CD4-positive, CD25-positive, alpha-beta regulatory T cell (primary cell): ENCODE data around the gene CNDP1. TPM values are rescaled to one million over a fixed set of nuclear protein-coding genes. Genes with fewer than 3 reads are reported as not detected.

Experiments
- ATAC-seq, 2 donors: fragments of 150-1000 bp; cut with Tn5 transposase; one replicate each; pipeline ENCODE4 v1.10.0; 2021; ENCODE audit warnings: low read depth in 2 of 2, moderate number of reproducible peaks in 2 of 2, moderate library complexity in 1 of 2
- DNase-seq, 3 donors: peaks; one replicate each; pipeline versions ENCODE4 v3.0.0 to v3.0.0-alpha.2; 2012 to 2022; ENCODE audit warnings: mixed read lengths in 1 of 3
- H3K27ac ChIP-seq: one replicate; pipeline ENCODE4 v1.7.0; 2013; ENCODE audit warnings: mild to moderate bottlenecking, low read length; ENCODE audit not compliant: insufficient read depth, poor library complexity, severe bottlenecking
- H3K27me3 ChIP-seq: one replicate; pipeline ENCODE4 v1.7.0; 2013; ENCODE audit warnings: low read length; ENCODE audit not compliant: control insufficient read depth, insufficient read depth
- H3K36me3 ChIP-seq: one replicate; pipeline ENCODE4 v1.7.0; 2013; ENCODE audit warnings: mild to moderate bottlenecking, low read length, moderate library complexity; ENCODE audit not compliant: control insufficient read depth, insufficient read depth
- H3K4me1 ChIP-seq: 2 replicates; pipeline ENCODE4 v1.7.0; 2013; ENCODE audit warnings: mild to moderate bottlenecking, low read length; ENCODE audit not compliant: insufficient read depth, control insufficient read depth, poor library complexity, severe bottlenecking
- H3K4me3 ChIP-seq: one replicate; pipeline ENCODE4 v1.7.0; 2013; ENCODE audit warnings: low read depth, mild to moderate bottlenecking, low read length, moderate library complexity
- H3K9me3 ChIP-seq, 2 experiments: 1 replicate in 1 of 2; 2 replicates in 1 of 2; pipeline ENCODE4 v1.7.0; 2013; ENCODE audit warnings: low read length in 2 of 2, mild to moderate bottlenecking in 1 of 2, moderate library complexity in 1 of 2; ENCODE audit not compliant: control insufficient read depth in 2 of 2
- H3K27ac Mint-ChIP-seq, 3 donors: one replicate each; pipeline ENCODE4 v1.8.0; 2020 to 2022; ENCODE audit warnings: mild to moderate bottlenecking in 3 of 3, mixed read lengths in 3 of 3, moderate library complexity in 2 of 3
- H3K27me3 Mint-ChIP-seq: one replicate; pipeline ENCODE4 v1.8.0; 2022; ENCODE audit warnings: mild to moderate bottlenecking, mixed read lengths
- H3K36me3 Mint-ChIP-seq: one replicate; pipeline ENCODE4 v1.8.0; 2020; ENCODE audit warnings: mixed read lengths
- H3K4me1 Mint-ChIP-seq, 4 donors: one replicate each; pipeline ENCODE4 v1.8.0; 2020 to 2022; ENCODE audit warnings: mixed read lengths in 4 of 4, mild to moderate bottlenecking in 1 of 4
- H3K4me3 Mint-ChIP-seq, 4 donors: one replicate each; pipeline ENCODE4 v1.8.0; 2020 to 2022; ENCODE audit warnings: mild to moderate bottlenecking in 4 of 4, mixed read lengths in 4 of 4, moderate library complexity in 3 of 4
- H3K9me3 Mint-ChIP-seq, 7 donors: one replicate each; pipeline ENCODE4 v1.8.0; 2020 to 2022; ENCODE audit warnings: mixed read lengths in 7 of 7, mild to moderate bottlenecking in 3 of 7, moderate library complexity in 2 of 7
- polyA plus RNA-seq, 4 donors: library from polyadenylated mRNA; unstranded; fragments of 300-500 nt; fragmentation: Illumina TruSeq; gene quantifications; one replicate each; pipeline ENCODE4 v1.2.3, GENCODE V29; 2021
- total RNA-seq: library from RNA; stranded (reverse); gene quantifications from one replicate; pipeline ENCODE4 v1.2.3, GENCODE V29; 2022

CNDP1 gene
- total and polyA plus RNA-seq, 5 donors from 2014 or later, result 0.15 TPM; not detected in 4

- no peak for ATAC-seq
- H3K4me1 Mint-ChIP-seq, result peaks cover 0 to 4% (median 2%) of the 10 kb centered on the region in 4 donors
- no peaks in the 10 kb centered on the region for H3K27me3 Mint-ChIP-seq
- Histone ChIP-seq H3K9me3 (no peaks in the 10 kb centered on the region), H3K36me3 (peaks cover 94% of the 10 kb centered on the region), H3K27me3 (no peaks in the 10 kb centered on the region), H3K27ac (no peak overlapping the region), H3K4me1 (no peaks in the 10 kb centered on the region), H3K4me3 (no peak overlapping the region)
- no peaks in the 10 kb centered on the region for H3K9me3 Mint-ChIP-seq
- H3K27ac Mint-ChIP-seq, result no peak overlapping the region
- H3K4me3 Mint-ChIP-seq, result no peak overlapping the region
- DNase-seq, result no peak
- peaks cover 42% of the 10 kb centered on the region for H3K36me3 Mint-ChIP-seq
Measured at GRCh38 chr18:74512321-74513053, 21.8 kb upstream of the CNDP1 start.

- H3K27me3 Mint-ChIP-seq, result no peaks in the 10 kb centered on the region
- no peak overlapping the region for H3K4me3 ChIP-seq
- H3K4me1 Mint-ChIP-seq, result no peaks in the 10 kb centered on the region
- no peaks in the 10 kb centered on the region for H3K9me3 Mint-ChIP-seq
- no peaks in the 10 kb centered on the region for H3K4me1 ChIP-seq
- no peaks in the 10 kb centered on the region for H3K27me3 ChIP-seq
- H3K27ac Mint-ChIP-seq, result no peak overlapping the region
- H3K4me3 Mint-ChIP-seq, result no peak overlapping the region
- H3K9me3 ChIP-seq, result no peaks in the 10 kb centered on the region
- H3K36me3 Mint-ChIP-seq, result peaks cover 38% of the 10 kb centered on the region
- H3K36me3 ChIP-seq, result peaks cover 89% of the 10 kb centered on the region
- H3K27ac ChIP-seq, result no peak overlapping the region
- ATAC-seq, result no peak
- no peak for DNase-seq
Measured at GRCh38 chr18:74513149-74513882, 21.0 kb upstream of the CNDP1 start.

GRCh38 chr18:74513883-74514205 lies 20.5 kb upstream of the CNDP1 start:
- no peak overlapping the region for H3K4me3 Mint-ChIP-seq
- H3K4me1 Mint-ChIP-seq, result no peaks in the 10 kb centered on the region
- H3K9me3 ChIP-seq, result no peaks in the 10 kb centered on the region
- H3K4me1 ChIP-seq, result no peaks in the 10 kb centered on the region
- H3K27ac Mint-ChIP-seq, result no peak overlapping the region
- H3K27ac ChIP-seq, result no peak overlapping the region
- no peaks in the 10 kb centered on the region for H3K27me3 Mint-ChIP-seq
- peaks cover 89% of the 10 kb centered on the region for H3K36me3 ChIP-seq
- no peaks in the 10 kb centered on the region for H3K27me3 ChIP-seq
- ATAC-seq (no peak), DNase-seq (no peak)
- peaks cover 41% of the 10 kb centered on the region for H3K36me3 Mint-ChIP-seq
- no peak overlapping the region for H3K4me3 ChIP-seq
- no peaks in the 10 kb centered on the region for H3K9me3 Mint-ChIP-seq

GRCh38 chr18:74514860-74515495 lies 19.3 kb upstream of the CNDP1 start:
- no peak for DNase-seq

GRCh38 chr18:74515620-74516231 lies 18.6 kb upstream of the CNDP1 start:
- Histone ChIP-seq H3K36me3 (peaks cover 87% of the 10 kb centered on the region), H3K27me3 (no peaks in the 10 kb centered on the region), H3K9me3 (no peaks in the 10 kb centered on the region), H3K27ac (no peak overlapping the region), H3K4me3 (no peak overlapping the region), H3K4me1 (no peaks in the 10 kb centered on the region)
- peaks cover 46% of the 10 kb centered on the region for H3K36me3 Mint-ChIP-seq
- H3K27ac Mint-ChIP-seq, result no peak overlapping the region
- ATAC-seq, result no peak
- H3K9me3 Mint-ChIP-seq, result no peaks in the 10 kb centered on the region
- H3K27me3 Mint-ChIP-seq, result no peaks in the 10 kb centered on the region
- H3K4me1 Mint-ChIP-seq, result no peaks in the 10 kb centered on the region
- H3K4me3 Mint-ChIP-seq, result no peak overlapping the region
- no peak for DNase-seq

More at GRCh38 chr18:74514860-74515495, 19.3 kb upstream of the CNDP1 start:
- Mint-ChIP-seq H3K27me3 (no peaks in the 10 kb centered on the region), H3K36me3 (peaks cover 47% of the 10 kb centered on the region), H3K4me3 (no peak overlapping the region), H3K4me1 (no peaks in the 10 kb centered on the region), H3K9me3 (no peaks in the 10 kb centered on the region), H3K27ac (no peak overlapping the region)
- no peak overlapping the region for H3K4me3 ChIP-seq
- no peaks in the 10 kb centered on the region for H3K9me3 ChIP-seq
- peaks cover 89% of the 10 kb centered on the region for H3K36me3 ChIP-seq
- no peak overlapping the region for H3K27ac ChIP-seq
- no peaks in the 10 kb centered on the region for H3K4me1 ChIP-seq
- no peaks in the 10 kb centered on the region for H3K27me3 ChIP-seq
- ATAC-seq, result no peak

GRCh38 chr18:74516271-74517235 lies 17.7 kb upstream of the CNDP1 start:
- no peaks in the 10 kb centered on the region for H3K9me3 Mint-ChIP-seq
- no peak overlapping the region for H3K4me3 ChIP-seq
- peaks cover 88% of the 10 kb centered on the region for H3K36me3 ChIP-seq
- H3K9me3 ChIP-seq, result no peaks in the 10 kb centered on the region
- no peaks in the 10 kb centered on the region for H3K4me1 Mint-ChIP-seq
- ATAC-seq, result no peak
- H3K36me3 Mint-ChIP-seq, result peaks cover 50% of the 10 kb centered on the region
- DNase-seq, result no peak
- H3K27ac ChIP-seq, result no peak overlapping the region
- no peak overlapping the region for H3K4me3 Mint-ChIP-seq
- no peaks in the 10 kb centered on the region for H3K4me1 ChIP-seq
- H3K27me3 ChIP-seq, result no peaks in the 10 kb centered on the region
- no peaks in the 10 kb centered on the region for H3K27me3 Mint-ChIP-seq
- H3K27ac Mint-ChIP-seq, result peak overlapping the region in 1 of 3 donors; percentile 14

GRCh38 chr18:74517236-74517630 lies 17.1 kb upstream of the CNDP1 start:
- DNase-seq (no peak), ATAC-seq (no peak)
- Histone ChIP-seq H3K27ac (no peak overlapping the region), H3K9me3 (no peaks in the 10 kb centered on the region), H3K4me1 (no peaks in the 10 kb centered on the region), H3K4me3 (no peak overlapping the region), H3K27me3 (no peaks in the 10 kb centered on the region), H3K36me3 (peaks cover 81% of the 10 kb centered on the region)
- H3K36me3 Mint-ChIP-seq, result peaks cover 53% of the 10 kb centered on the region
- H3K27ac Mint-ChIP-seq, result no peak overlapping the region
- H3K4me3 Mint-ChIP-seq, result no peak overlapping the region
- no peaks in the 10 kb centered on the region for H3K27me3 Mint-ChIP-seq
- no peaks in the 10 kb centered on the region for H3K9me3 Mint-ChIP-seq
- no peaks in the 10 kb centered on the region for H3K4me1 Mint-ChIP-seq
